ENCODE data around the gene NACC2.
A peak's percentile ranks its signal among the peaks of the same experiment; 100 is the strongest.

NACC2 gene

DNA sequence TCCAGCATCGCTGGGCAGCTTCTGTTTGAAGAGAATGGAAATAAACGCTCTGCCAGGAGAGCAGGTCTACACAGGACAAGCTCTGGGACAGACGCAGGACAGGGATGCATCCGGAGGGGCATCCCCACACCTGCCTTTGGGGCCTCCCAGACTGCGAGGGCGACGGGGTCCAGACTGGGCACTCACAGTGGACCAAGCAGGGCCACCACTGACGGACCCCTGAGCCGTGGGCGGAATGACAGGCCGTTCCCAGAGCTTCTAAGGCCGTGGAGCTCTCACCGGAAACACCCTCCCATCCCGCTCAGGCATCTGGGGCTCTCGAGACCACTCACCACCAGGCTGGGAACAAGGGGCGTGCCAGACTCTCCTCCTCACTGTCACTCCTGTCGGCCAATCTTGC is 34.1 kb upstream of the NACC2 start:
- no peak for DNase-seq (ENCODE audit: low read depth, low spot score)

DNA sequence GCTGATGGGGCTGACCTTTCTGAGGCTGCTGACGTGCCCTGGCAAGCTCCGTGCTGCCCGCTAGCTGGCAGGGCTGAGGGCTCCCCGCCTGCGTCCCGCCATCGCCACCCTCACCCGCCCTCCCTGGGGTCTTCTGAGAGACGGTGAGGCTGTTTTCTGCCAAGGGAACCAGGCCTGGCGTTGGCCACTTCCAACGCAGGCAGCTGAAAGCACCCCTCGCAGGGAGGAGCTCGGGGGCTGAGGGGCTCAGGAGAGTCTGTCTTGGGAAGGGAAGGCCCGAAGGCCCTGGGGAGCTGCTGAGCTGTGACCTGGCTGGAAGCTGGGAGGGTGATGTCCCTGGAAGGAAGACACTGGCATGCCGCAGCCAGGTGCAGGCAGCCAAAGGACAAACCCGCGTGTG is 33.3 kb upstream of the NACC2 start:
- no peak for DNase-seq (ENCODE audit: low read depth, low spot score)

DNA sequence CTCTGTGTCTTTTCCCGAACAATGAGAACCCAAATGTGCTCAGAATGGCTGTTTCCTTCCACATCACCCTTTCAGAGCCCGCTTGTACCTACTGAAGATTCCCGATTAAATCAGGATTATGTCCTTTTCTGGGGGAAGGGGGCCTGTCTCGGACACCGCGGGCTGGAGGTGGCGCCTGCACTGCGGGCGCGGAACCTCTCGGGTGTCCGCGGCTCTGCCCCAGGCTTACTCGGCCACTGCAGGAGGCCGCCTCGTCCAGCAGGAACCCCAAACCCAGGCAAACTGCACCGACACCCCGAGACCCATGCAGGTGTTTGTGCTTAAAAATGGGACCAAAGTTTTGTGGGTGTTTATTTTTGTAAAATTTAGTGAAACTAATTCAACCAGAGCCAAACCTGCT is 32.2 kb upstream of the NACC2 start:
- DNase-seq (ENCODE audit: low read depth, low spot score), result no peak

DNA sequence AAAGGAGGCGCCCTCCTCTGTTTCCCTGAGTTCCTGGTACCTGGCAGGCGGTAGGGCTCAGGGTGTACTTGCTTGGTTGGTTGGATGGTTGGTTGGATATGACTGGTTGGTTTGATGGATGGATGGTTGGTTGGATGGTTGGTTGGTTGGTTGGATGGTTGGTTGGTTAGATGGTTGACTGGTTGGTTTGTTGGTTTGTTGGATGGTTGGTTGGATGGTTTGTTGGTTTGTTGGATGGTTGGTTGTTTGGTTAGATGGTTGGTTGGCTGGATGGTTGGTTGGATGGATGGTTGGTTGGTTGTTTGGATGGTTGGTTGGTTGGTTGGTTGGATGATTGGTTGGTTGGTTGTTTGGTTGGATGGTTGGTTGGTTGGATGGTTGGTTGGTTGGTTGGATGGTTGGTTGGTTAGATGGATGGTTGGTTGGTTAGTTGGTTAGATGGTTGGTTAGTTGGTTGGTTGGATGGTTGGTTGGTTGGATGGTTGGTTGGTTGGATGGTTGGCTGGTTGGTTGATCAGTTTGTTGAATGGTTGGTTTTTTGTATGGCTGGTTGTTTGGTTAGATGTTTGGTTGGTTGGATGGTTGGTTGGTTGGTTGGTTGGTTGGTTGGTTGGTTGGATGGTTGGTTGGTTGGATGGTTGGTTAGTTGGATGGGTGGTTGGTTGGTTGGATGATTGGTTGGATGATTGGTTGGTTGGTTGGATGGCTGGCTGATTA is 30.0 kb upstream of the NACC2 start:
- no peak for DNase-seq (ENCODE audit: low read depth, low spot score)

DNA sequence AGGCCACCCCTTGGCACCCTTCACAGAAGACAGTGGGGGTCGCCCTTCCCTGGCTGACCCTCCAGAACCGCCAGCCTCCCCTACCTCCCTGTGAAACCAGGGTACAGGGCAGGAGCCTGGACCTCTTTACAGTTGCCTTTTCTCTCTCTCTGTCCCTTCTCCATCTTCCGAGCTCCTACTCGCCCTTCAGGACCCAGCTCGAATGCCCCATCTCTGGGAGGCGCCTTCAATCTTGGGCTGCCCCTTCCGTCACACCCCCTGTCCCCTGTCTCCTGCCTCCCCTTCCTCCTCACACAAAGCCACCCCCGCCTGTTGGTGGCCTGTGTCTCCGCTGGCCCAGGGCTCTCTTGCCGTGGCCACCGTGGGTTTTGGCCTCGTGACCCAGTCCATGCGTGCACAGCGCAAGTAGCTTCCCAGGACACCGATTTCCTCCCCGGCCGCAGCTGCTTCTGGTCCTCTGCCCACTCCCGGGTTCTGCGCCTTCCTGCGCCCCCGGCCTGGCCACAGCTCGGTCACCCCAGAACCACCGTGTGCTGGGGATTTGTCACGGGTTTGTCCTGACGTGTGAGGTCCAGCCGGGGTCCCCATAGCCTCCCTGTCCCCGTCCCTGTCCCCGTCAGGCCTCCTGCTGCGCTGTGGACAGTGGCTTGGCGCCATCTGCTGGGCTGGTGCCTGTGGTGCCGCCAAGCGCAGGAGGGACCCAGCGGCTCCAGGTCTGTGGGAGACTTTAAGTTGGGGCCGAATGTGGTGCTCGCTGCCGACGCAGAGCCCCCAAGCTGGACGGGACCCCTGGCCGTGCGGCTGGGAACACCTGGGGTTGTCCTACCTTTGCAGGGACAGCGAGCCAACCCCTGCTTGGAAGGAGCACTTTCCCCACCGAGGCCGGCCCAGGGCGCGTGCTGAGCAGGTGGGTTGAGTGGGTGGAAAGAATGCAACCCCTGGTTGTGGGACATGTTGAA is 27.6 kb upstream of the NACC2 start:
- DNase-seq (ENCODE audit: low read depth, low spot score), result peak; percentile 74

DNA sequence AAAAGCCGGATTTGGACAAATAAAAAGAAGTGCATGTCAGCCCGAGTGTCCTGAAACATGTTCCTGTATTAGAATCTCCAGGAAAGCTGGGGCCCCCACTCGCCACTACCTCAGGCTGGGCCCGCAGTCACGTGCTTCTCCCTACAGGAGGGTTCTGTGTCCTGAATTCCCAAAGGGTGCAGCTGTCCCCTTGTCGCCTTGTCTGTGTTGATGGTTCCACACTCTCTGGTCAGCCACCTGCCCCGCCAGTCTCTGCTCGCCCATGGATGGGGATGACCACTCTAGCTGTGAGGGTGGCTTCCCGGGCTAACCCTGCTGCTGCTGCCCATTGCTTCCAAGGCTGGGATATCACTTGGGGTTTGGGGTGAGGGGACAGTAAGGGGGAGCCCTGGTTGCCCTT is 26.7 kb upstream of the NACC2 start:
- DNase-seq (ENCODE audit: low read depth, low spot score), result no peak

DNA sequence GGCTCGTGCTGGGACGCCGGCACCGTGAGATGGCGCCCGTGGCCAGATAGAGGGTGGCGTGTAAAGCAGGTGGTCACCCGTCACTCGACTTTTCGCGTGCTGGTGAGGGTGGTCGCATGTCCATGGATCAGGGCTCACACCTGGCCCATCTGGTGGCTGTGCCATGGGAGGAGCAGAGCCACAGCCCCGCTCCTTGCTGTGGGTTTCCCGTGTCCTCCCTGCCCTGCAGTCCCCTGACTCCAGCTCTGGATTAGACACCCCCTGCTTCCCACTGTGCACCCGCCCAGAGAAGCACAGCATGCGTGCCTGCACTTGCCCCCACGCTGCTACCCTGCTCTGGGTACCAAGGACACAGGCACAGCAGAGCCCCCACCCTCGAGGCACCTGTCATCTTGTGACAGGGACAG is 25.4 kb upstream of the NACC2 start:
- no peak for DNase-seq (ENCODE audit: low read depth, low spot score)

DNA sequence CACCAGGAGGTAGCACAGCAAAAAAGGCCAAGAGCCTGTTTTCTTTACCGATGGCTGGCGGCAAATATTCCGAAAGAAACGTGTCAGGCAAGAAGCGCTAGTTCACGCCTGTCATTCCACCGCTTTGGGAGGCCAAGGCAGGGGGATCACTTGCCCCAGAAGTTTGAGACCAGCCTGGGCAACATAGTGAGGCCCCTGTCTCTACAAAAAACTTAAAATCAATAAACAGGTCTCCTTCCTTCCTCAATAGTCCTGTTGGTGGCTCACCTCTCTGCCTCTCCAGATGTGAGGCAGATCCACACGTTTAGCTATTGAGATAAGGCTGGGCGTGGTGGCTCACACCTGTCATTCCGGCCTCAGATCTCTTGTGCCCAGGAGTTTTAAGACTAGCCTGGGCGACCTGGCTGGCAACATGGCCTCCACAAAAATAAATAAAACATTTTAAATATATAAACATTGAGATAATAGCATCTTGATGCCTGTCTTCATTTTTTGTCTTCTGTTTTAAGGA is 24.8 kb upstream of the NACC2 start:
- DNase-seq (ENCODE audit: low read depth, low spot score), result no peak

DNA sequence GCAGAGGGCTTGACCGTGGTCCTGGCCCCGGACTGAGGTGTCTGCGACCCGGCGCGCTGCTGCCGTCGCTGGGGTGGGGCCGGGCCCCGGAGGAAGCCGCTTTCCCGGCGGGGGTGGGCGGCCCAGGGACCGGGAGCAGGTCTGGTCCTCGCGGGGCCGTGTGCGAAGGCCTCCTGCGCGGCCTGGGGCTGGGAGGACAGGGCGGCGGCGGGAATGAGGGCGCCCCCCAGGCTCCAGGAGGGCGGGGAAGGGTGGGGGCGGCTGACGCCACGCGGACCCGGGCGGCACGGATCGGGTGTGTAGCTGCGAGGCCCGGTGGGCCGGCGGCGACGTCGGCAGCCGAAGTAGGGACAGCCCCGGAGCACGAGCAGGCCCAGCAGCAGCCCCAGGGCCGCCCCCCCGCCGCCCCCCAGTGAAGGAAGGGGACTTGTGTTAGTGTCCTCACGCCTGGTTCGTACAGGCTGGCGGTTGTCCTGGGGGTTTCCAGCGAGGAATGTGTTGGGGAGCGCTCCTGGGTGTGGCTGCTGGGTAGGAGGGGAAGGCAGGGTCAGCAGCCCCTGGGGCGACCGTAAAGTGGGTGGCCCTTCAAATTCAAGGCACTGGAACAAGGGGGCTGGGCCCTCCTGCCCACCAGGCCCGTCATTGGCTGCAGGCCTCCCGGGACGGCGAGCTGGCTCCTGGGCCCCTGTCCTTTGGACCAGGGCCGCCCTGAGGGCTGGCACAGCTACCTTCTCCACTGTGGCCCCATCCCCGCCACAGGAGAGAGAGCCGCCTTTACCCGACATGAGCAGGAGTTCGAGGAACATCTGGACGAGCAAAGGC is 24.2 kb upstream of the NACC2 start:
- peak; percentile 65 for DNase-seq (ENCODE audit: low read depth, low spot score)

DNA sequence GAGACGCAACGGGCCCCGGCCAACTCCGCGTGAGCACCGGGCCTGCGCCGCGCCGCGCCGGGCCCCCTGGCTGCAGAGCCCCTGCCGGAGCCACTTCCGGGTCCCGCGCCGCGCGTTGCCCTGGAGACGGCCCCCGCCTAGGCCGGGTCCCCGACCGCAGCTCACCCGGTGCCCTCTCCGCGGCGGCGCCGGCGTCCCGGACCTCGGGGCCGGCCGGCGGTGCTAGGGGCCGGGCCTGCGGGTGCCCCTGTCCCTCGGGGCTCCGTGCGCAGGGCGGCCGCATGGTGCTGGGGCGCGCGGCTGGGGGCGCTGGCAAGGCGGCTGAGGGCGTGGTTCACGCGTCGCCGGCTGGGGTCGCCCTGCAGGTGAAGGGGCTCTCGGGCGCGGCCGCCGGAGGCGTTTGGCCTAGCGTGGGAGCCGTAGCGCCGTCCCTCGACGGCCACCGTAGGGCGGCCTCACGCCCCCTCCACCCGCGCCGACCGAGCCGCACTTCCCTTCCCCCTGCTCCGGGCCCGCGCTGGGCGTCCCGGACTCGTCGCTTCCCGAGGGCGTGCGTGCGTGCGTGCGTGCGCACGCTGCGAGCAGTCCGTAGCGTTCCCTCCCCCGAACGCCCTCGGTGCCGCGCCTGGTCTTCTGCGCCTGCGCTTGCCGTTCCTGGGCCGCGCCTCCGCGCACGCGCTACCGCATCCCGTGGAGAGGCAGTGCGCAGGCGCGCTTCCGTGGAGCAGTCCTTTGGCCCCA is 23.4 kb upstream of the NACC2 start, which contains the start of gene TMEM250:
TMEM250 (minus strand) TSS at position 556 of the 741 bp plus-strand sequence. CDS start 1,975 bp downstream, outside the sequence.
- DNase-seq (ENCODE audit: low read depth, low spot score), result peak; percentile 99

DNA sequence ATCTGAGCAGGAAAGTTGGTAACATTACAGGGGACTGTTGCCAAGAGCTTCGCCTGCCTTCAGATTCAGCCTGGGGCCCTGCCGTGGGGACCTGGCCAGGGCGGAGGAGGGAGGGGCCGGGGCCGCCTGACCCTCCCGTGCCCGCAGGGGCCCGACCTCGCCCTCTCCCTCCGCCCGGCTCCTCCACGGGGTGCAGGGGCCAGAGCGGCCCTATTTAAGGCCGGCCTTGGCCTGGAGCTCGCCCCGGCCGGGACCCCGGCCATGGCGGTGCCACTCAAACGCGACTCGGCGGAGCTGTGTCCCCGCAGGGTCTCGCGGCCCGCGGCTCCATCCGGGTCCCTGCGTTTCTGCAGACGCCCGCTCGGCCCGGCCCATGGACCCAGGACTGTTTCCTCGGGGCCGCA is 22.8 kb upstream of the NACC2 start:
- DNase-seq (ENCODE audit: low read depth, low spot score), result no peak

DNA sequence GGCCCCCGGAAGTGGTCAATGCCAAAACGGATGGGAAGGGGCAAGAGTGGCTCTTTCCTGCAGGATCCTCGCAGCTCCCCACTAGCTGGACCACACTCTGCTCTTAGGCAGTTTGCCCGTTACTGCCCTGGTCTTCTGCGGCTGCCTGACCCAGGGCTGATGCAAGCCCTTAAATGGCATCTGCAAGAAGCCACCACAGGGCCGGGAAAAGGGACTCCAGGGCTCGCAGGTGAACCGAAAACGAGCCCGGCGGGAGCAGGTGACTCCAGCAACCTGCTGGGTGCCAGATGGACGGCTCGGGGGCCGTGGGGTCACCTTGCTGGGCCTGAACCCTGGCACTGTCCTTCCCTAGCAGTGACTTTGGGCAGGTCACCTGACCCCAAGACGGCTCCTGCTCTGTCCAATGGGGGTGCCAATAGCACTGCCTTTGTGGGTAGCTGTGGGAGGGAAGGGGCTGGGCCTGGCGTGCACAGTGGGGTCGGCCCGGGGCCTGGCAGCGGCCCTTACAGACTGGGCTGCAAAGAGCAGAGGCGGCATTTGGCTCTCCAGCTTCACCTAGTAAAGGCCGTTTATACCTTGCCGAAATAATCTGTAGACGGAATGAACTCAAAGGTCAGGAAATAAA is 22.3 kb upstream of the NACC2 start:
- no peak for DNase-seq (ENCODE audit: low read depth, low spot score)

DNA sequence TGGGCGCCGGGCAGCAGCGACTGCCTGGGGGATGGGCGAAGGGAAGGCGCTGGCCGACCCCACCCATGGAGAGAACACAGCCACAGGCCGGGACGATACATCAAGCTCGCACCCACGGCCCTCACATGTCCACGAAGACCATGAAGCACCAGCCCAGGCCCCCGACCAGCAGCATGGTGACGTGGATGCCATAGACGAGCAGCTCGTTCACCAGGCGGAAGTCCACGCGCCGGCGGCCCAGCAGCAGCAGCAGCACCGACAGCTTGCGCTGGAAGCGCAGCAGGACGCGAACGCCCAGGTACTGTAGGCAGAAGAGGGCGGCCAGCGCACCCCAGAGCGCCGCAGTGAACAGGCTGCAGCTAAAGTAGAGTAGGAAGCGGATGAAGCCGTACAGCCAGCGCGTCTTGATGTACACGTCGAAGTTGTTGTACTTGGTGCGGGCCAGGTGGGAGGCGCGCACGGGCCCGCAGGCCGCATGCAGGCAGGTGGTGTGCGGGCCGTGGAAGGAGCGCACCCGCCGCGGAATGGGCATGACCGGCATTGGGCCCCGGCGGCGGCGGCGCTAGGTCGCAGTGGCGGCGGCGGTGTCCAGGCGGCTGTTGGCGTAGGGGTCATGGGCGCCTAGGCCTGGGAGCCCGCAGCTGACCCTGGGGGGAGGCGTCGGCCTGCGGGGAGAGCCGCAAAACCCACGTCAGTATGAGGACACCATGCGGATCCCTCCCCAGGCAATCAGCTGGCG is 21.4 kb upstream of the NACC2 start:
- DNase-seq (ENCODE audit: low read depth, low spot score), result no peak

DNA sequence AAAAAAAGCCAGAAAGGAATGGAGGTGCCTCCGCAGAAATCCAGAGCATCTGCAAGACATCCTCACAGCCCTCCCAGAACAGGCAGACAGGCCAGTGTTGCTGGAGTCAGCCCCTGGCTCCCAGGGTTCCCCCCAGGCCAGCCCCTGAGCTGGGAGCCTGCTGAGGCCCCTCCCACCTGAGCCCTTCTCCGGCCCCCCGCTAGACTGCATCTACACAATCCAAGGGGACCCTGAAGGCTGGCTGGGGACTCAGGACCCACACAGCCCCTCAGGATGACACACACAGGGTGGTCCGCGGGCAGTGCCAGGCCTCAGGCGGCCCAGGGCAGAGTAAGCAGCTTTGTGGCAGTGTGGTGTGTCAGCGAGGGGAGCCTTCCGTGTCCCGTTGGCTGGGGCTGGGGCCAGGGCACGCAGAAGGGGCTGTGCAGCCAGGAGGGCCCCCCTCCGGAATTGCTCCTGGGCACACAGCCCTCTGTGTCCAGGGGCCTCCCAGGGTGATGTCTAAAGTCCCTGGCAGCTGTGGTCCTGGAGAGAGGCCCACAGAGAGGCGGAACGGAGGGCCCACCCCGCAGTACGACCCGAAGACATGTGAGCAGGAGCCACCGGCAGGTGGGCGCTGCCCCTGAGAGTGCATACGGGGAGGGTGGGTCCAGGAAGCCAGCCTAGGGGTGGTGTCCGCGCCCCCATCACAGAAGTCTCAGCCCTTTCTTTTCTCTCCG is 20.7 kb upstream of the NACC2 start:
- no peak for DNase-seq (ENCODE audit: low read depth, low spot score)

DNA sequence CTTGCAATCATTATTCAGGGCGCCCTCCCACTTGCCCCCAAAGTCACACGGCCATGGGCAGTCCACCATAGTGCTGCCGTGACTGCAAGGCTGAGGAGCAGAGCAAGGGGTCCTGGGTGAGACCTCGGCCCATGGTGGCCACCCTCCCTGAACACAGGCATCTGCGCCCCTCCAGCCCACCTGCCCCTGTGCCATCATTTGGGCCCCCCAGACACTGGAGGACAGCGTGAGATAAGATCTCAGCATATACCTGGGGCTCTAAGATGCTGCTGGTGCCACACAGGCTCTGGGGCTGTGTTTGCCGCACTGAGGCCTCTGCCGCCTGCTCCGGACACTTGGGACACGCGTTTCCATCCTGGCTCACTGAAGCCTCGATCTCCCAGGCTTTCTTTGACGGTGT is 20.1 kb upstream of the NACC2 start:
- DNase-seq (ENCODE audit: low read depth, low spot score), result no peak

DNA sequence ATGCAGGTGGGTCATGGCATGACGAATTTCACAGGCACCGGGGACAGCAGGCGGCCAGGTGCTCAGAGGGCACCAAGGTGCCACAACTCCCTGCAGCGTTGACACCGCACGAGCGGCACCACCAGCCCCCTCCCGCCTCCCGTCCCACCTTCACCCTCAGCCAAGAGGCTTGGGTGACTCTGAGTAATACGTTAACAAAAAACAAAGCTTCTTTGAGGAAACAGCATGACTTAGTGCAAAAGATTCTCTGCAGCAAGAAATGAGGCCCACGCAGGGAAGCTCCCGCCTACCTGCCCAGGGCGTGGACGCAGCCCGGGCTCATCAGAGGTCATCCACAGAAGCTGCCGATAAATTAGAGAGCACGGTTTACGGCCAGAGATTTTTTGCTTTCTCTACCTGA is 19.5 kb upstream of the NACC2 start:
- no peak for DNase-seq (ENCODE audit: low read depth, low spot score)

DNA sequence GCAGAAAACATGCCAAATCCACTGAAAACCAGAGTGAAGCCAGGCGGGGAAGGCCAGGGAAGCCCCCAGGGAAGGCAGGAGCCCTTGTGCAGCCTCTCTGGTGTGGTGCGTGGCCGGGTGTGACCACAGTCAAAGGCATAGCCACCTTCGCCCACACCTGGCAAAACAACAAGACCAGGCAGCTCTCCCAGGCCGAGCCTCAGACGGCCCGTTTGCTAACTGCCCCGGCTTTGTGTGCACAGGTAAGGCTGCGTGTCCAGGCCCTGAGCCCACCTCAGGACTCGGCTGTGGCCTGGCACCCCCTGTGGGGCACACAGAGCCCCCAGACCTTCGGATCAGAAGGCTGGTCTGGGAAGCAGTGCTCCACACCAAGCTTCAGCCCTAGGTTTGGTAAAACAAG is 17.5 kb upstream of the NACC2 start:
- DNase-seq (ENCODE audit: low read depth, low spot score), result no peak

DNA sequence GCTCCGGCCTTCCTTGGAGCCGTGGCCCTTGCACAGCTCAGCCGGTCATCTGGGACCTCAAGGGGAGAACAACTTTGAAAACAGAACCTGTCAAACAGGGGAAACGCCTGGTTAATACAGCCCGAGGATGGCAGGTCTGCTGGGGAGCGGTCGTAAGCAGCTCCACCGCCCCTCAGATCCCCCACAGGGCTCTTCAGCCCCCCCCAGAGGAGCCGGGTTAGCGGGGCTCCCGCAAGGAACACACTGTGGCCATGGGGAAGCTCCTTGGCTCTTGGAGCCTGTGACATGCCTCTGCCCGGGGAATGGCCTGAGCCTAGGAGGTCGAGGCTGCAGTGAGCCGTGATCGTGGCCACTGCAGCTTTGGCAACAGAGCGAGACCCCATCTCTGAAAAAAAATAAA is 16.8 kb upstream of the NACC2 start:
- no peak for DNase-seq (ENCODE audit: low read depth, low spot score)

DNA sequence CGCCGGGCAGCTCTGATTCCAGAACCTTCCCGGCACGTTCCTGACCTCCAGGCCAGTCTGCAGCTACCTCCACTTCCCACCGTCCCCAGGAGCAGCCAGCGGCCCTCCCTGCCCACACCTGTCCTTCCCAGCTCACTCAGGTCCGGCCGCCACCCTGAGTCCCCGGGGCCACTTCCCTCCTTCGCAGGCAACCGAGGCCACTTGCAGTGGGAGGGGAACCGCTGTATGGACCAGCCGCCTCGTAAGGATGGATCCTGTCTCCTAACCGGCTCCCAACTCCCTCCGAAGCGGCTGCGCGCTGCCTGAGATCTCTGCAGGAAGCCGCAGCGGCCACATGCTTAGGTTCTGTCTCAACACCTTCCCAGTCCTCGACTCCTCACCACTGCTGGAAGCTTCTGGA is 16.1 kb upstream of the NACC2 start:
- no peak for DNase-seq (ENCODE audit: low read depth, low spot score)
